Activated B cell treated with CpG ODN at 0.5 μM for 24 hours (primary cell): Measurements from ENCODE around the gene DST. TPM values are rescaled to one million over a fixed set of nuclear protein-coding genes. Genes with fewer than 3 reads are reported as not detected.

Experiments
- ATAC-seq: fragments of 200-7000 bp; cut with Tn5 transposase; one replicate; pipeline ENCODE4 v1.10.0; 2021; ENCODE audit warnings: low read depth, mild to moderate bottlenecking, moderate library complexity
- CTCF ChIA-PET: fragments of 350-600 bp; sonication (Branson Sonifier 250); formaldehyde crosslinking; loops from one replicate; lab custom pipeline; 2021; ENCODE audit warnings: antibody characterized with exemption; lab: Charles Lee
- POLR2A ChIA-PET: fragments of 350-600 bp; sonication (Branson Sonifier 250); formaldehyde crosslinking; loops from one replicate; lab custom pipeline; 2021; ENCODE audit warnings: antibody characterized with exemption; lab: Charles Lee
- DNase-seq: peaks from one replicate; pipeline ENCODE4 v3.0.0; 2022
- H3K27ac Mint-ChIP-seq: one replicate; pipeline ENCODE4 v1.8.0; 2020; ENCODE audit warnings: mixed read lengths
- H3K27me3 Mint-ChIP-seq: one replicate; pipeline ENCODE4 v1.8.0; 2021; ENCODE audit warnings: mixed read lengths
- H3K36me3 Mint-ChIP-seq: one replicate; pipeline ENCODE4 v1.8.0; 2021; ENCODE audit warnings: low read depth, mixed read lengths
- H3K4me1 Mint-ChIP-seq: one replicate; pipeline ENCODE4 v1.8.0; 2021; ENCODE audit warnings: mixed read lengths
- H3K4me3 Mint-ChIP-seq: one replicate; pipeline ENCODE4 v1.8.0; 2020; ENCODE audit warnings: mild to moderate bottlenecking, mixed read lengths
- H3K9me3 Mint-ChIP-seq: one replicate; pipeline ENCODE4 v1.8.0; 2020; ENCODE audit warnings: mixed read lengths
- CTCF ChIP-seq: fragments of 200-600 bp; IDR thresholded peaks from one replicate; pipeline ENCODE4 v1.8.0; 2022; ENCODE audit warnings: antibody characterized with exemption, mild to moderate bottlenecking
- intact Hi-C: fragments of 100-400 bp; cut with micrococcal nuclease; formaldehyde crosslinking; loops from one replicate; pipeline ENCODE4 v1.15.1; 2024
- total RNA-seq: library from RNA; stranded (reverse); gene quantifications from 2 replicates; pipeline ENCODE4 v1.2.3, GENCODE V29; 2022

Gene DST
- total RNA-seq, 1 donor from 2014 or later = 1.3 TPM

- no peaks in the 10 kb centered on the region for H3K4me1 Mint-ChIP-seq
These were observed 147.0 kb downstream of the DST start for GRCh38 chr6:56495654-56496053.

GRCh38 chr6:56491606-56492328 is 150.9 kb downstream of the DST start:
- H3K36me3 Mint-ChIP-seq = no peaks in the 10 kb centered on the region
- ATAC-seq = no peak

More at GRCh38 chr6:56495654-56496053, 147.0 kb downstream of the DST start:
- no peak for DNase-seq
- Mint-ChIP-seq H3K36me3 (no peaks in the 10 kb centered on the region), H3K4me3 (no peak overlapping the region), H3K27ac (no peak overlapping the region), H3K9me3 (no peaks in the 10 kb centered on the region), H3K27me3 (no peaks in the 10 kb centered on the region)
- CTCF ChIA-PET = no interaction called here
- intact Hi-C loops = no loop called here
- no peak for TF ChIP-seq CTCF
- POLR2A ChIA-PET = no interaction called here
- no peak for ATAC-seq

GRCh38 chr6:56490993-56491392 is 151.7 kb downstream of the DST start:
- Mint-ChIP-seq H3K4me3 (no peak overlapping the region), H3K36me3 (no peaks in the 10 kb centered on the region), H3K27me3 (no peaks in the 10 kb centered on the region), H3K9me3 (no peaks in the 10 kb centered on the region), H3K27ac (no peak overlapping the region), H3K4me1 (no peaks in the 10 kb centered on the region)
- no peak for TF ChIP-seq CTCF
- ChIA-PET CTCF (no interaction called here), POLR2A (no interaction called here)
- intact Hi-C loops = no loop called here
- DNase-seq (no peak), ATAC-seq (no peak)

More at GRCh38 chr6:56491606-56492328, 150.9 kb downstream of the DST start:
- CTCF ChIA-PET = no interaction called here
- no peak for TF ChIP-seq CTCF
- no peak overlapping the region for H3K4me3 Mint-ChIP-seq
- H3K9me3 Mint-ChIP-seq = no peaks in the 10 kb centered on the region
- POLR2A ChIA-PET = no interaction called here
- no peaks in the 10 kb centered on the region for H3K4me1 Mint-ChIP-seq
- H3K27ac Mint-ChIP-seq = no peak overlapping the region
- intact Hi-C loops = no loop called here
- H3K27me3 Mint-ChIP-seq = no peaks in the 10 kb centered on the region
- no peak for DNase-seq

- no peak for TF ChIP-seq CTCF
- CTCF ChIA-PET = no interaction called here
These were observed 153.1 kb downstream of the DST start for GRCh38 chr6:56489559-56489958.

GRCh38 chr6:56488281-56488680 is 154.4 kb downstream of the DST start:
- H3K27ac Mint-ChIP-seq = no peak overlapping the region
- no peaks in the 10 kb centered on the region for H3K9me3 Mint-ChIP-seq
- H3K4me1 Mint-ChIP-seq = no peaks in the 10 kb centered on the region
- DNase-seq = no peak
- CTCF ChIA-PET = no interaction called here
- intact Hi-C loops = no loop called here
- no peak for ATAC-seq
- no peak for TF ChIP-seq CTCF
- H3K36me3 Mint-ChIP-seq = no peaks in the 10 kb centered on the region
- no peak overlapping the region for H3K4me3 Mint-ChIP-seq
- POLR2A ChIA-PET = no interaction called here
- no peaks in the 10 kb centered on the region for H3K27me3 Mint-ChIP-seq

More at GRCh38 chr6:56489559-56489958, 153.1 kb downstream of the DST start:
- intact Hi-C loops = no loop called here
- DNase-seq = no peak
- Mint-ChIP-seq H3K36me3 (no peaks in the 10 kb centered on the region), H3K4me3 (no peak overlapping the region), H3K4me1 (no peaks in the 10 kb centered on the region), H3K27ac (no peak overlapping the region), H3K27me3 (no peaks in the 10 kb centered on the region), H3K9me3 (no peaks in the 10 kb centered on the region)
- POLR2A ChIA-PET = no interaction called here
- ATAC-seq = no peak
